Cardiac fibroblast (primary cell): ENCODE measurements around the gene SHISA9.

Experiments used
- DNase-seq, 2 donors: peaks; one replicate each; pipeline versions ENCODE4 v3.0.0 to v3.0.0-alpha.2; 2010; ENCODE audit warnings: low read depth in 2 of 2
- H3K4me3 ChIP-seq, 2 donors: replicated peaks in 1 of 2; 1 replicate in 1 of 2; 2 replicates in 1 of 2; pipeline ENCODE4 v1.5.1; 2011; ENCODE audit warnings: low read depth in 2 of 2, low read length in 2 of 2, mild to moderate bottlenecking in 2 of 2, moderate library complexity in 1 of 2
- TF ChIP-seq, protein P1 (sequence below): IDR thresholded peaks from one replicate; pipeline ENCODE4 v1.5.1; 2011; ENCODE audit warnings: low read depth, mild to moderate bottlenecking, low read length, inconsistent platforms

The SHISA9 gene

DNA sequence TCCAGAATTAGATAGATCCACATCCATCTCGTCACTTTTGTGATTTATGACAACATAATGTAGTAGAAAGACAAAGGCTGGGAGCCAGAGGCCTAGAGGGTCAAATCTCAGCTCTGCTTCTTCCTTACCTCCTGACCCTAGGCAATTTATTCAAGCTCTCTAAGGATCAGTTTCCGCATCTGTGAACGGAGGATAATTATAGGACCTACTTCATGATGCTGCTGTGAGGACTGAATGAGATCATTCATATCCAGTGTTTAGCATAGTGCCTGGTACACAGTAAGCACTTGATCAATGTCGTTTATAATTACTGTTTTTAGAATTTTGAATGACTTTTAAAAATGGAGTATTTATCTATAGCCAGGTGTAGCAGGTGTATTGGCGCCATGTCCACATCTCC lies 128.4 kb downstream of the SHISA9 start:
- TF ChIP-seq, protein P1, sequence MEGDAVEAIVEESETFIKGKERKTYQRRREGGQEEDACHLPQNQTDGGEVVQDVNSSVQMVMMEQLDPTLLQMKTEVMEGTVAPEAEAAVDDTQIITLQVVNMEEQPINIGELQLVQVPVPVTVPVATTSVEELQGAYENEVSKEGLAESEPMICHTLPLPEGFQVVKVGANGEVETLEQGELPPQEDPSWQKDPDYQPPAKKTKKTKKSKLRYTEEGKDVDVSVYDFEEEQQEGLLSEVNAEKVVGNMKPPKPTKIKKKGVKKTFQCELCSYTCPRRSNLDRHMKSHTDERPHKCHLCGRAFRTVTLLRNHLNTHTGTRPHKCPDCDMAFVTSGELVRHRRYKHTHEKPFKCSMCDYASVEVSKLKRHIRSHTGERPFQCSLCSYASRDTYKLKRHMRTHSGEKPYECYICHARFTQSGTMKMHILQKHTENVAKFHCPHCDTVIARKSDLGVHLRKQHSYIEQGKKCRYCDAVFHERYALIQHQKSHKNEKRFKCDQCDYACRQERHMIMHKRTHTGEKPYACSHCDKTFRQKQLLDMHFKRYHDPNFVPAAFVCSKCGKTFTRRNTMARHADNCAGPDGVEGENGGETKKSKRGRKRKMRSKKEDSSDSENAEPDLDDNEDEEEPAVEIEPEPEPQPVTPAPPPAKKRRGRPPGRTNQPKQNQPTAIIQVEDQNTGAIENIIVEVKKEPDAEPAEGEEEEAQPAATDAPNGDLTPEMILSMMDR = no peak
- DNase-seq = no peak
- H3K4me3 ChIP-seq = no peak overlapping the region

DNA sequence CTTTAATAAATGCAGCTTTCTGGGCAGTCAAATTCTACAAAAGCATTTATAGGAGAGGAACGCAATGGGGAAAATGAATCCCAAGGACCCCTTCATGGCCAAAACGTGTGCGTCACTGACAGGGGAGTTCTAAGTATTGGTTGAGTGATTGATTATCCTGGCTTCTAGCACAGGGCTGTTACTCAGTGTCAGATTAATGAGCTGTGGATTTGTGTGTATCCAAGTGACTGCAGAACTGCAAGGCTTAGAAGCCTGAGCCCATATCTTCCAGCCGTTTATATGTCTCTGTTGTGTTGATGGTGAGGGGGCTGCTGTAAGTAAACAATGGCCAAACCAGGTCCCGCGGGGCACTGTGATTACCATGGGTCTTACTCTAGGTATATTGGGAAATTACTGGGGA lies 129.4 kb downstream of the SHISA9 start:
- TF ChIP-seq, protein P1 = no peak
- DNase-seq = no peak

DNA sequence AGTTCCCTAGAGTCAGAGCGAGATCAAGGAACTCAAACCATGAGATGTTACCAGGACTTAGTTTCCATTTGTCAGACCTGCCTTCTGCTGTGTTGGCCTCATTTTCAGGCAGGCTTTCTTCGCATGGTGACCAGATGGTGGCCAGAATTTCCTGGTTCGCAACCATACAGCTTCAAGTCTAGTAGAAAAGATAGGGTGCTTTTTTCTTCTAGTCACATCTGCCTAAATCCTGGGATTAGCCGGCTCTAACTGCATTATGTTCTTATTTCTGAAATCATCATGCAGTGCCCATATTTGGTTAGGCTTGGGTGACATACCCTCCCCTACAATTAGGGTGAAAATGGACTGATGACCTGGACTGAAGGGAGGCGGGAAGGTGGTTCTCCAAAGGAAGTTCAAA lies 131.5 kb downstream of the SHISA9 start:
- H3K4me3 ChIP-seq = no peak overlapping the region
- TF ChIP-seq, protein P1 = no peak
- no peak for DNase-seq

More for the DNA sequence above, 129.4 kb downstream of the SHISA9 start:
- no peak overlapping the region for H3K4me3 ChIP-seq

DNA sequence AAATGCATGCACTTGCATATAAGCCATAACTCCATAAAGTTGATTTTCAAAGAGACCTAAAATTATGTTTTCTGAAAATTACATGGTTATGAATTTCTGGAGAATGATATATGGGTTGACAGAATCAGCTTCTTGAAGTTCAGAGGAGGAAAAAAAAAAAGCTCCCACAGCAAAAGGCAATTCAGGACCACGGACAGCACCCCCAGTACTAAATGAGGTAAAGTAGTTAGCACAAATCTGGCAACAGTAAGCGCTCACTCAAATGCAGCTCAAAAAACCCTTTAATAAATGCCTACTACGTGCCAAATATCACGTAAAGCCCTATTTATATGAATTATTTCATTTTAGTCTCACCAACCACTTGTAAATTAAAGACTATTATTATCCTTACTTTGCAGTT lies 135.2 kb downstream of the SHISA9 start:
- DNase-seq = peak; percentile 22 to 30
- H3K4me3 ChIP-seq = no peak overlapping the region
- TF ChIP-seq, protein P1 = no peak

DNA sequence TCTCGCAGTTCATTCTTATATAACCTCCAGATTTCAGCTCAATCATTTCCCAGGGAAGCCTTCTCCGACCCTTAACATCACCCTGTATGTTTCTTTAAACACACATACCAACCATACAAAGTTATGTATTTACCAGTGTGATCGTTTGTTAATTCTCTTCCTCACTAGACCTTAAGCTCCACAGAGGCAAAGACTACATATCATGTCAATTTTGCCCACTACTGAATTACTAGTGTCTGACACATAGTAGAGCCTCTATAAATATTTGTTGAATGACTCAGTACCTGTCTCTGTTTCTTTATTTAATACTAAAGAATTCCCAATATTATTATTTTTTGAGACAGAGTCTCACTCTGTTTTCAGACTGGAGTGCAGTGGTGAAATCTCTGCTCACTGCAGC lies 137.2 kb downstream of the SHISA9 start:
- TF ChIP-seq, protein P1 = no peak
- no peak for DNase-seq
- H3K4me3 ChIP-seq = no peak overlapping the region

DNA sequence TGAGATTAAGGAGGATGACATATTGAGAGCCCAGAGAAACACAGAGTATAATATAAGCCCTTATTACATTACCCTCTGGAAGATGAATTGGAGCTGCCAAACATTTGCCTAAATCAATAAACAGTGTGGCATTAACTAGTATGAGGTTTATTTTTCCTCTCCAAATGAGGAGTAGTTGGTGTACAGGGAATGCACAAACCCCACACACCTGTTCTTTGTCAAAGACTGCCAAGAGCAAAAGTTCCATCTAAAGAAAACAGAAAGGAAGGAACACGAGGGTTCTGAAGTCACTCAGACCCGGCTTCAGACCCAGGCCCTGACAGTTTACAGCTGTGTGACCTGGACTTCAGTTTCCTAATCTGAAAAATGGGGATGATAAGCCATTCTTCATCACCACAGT lies 138.1 kb downstream of the SHISA9 start:
- no peak overlapping the region for H3K4me3 ChIP-seq
- no peak for DNase-seq
- TF ChIP-seq, protein P1 = no peak

DNA sequence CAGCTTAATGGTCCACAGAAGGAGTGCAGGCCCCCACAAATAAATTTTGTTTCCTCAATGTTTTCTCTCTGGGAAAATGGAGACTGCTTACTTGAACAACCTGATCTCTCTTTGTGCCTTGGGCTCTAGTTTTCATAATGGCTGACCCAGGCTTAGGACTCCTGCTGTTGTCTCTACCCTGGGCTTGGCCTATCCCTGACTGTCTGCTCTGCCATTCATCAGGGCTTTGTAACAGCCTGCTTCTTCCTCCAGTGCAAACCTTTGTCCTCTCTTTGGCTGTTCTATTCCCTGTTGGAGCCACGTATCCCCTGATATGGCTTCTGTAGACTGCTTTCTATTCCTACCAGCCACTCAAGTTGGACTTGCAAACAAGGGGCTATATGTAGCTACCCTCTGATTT lies 139.8 kb downstream of the SHISA9 start:
- no peak overlapping the region for H3K4me3 ChIP-seq
- TF ChIP-seq, protein P1 = no peak
- no peak for DNase-seq
